ENCODE data around the gene HECTD3. TPM values are rescaled to one million over a fixed set of nuclear protein-coding genes. Genes with fewer than 3 reads are reported as not detected.

The HECTD3 gene
- total and polyA plus RNA-seq, 9 of the 15 experiments (the other 6 are each of a cell fraction or from before 2014, with no cell fraction given), result 6.3 to 50.8 (median 18.9) TPM

- TF ChIP-seq, protein P1, sequence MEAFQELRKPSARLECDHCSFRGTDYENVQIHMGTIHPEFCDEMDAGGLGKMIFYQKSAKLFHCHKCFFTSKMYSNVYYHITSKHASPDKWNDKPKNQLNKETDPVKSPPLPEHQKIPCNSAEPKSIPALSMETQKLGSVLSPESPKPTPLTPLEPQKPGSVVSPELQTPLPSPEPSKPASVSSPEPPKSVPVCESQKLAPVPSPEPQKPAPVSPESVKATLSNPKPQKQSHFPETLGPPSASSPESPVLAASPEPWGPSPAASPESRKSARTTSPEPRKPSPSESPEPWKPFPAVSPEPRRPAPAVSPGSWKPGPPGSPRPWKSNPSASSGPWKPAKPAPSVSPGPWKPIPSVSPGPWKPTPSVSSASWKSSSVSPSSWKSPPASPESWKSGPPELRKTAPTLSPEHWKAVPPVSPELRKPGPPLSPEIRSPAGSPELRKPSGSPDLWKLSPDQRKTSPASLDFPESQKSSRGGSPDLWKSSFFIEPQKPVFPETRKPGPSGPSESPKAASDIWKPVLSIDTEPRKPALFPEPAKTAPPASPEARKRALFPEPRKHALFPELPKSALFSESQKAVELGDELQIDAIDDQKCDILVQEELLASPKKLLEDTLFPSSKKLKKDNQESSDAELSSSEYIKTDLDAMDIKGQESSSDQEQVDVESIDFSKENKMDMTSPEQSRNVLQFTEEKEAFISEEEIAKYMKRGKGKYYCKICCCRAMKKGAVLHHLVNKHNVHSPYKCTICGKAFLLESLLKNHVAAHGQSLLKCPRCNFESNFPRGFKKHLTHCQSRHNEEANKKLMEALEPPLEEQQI (IDR thresholded peaks at IDR 0.05), result no peak
- TF ChIP-seq STAG1 (CRISPR knock-in tag; IDR thresholded peaks at IDR 0.05; ENCODE audit: borderline replicate concordance), result no peak
- TF ChIP-seq ADNP (tag; IDR thresholded peaks at IDR 0.05), result no peak
- TF ChIP-seq PHF21A (IDR thresholded peaks at IDR 0.05; ENCODE audit: borderline replicate concordance, low read depth), result no peak
- TF ChIP-seq, protein P2, sequence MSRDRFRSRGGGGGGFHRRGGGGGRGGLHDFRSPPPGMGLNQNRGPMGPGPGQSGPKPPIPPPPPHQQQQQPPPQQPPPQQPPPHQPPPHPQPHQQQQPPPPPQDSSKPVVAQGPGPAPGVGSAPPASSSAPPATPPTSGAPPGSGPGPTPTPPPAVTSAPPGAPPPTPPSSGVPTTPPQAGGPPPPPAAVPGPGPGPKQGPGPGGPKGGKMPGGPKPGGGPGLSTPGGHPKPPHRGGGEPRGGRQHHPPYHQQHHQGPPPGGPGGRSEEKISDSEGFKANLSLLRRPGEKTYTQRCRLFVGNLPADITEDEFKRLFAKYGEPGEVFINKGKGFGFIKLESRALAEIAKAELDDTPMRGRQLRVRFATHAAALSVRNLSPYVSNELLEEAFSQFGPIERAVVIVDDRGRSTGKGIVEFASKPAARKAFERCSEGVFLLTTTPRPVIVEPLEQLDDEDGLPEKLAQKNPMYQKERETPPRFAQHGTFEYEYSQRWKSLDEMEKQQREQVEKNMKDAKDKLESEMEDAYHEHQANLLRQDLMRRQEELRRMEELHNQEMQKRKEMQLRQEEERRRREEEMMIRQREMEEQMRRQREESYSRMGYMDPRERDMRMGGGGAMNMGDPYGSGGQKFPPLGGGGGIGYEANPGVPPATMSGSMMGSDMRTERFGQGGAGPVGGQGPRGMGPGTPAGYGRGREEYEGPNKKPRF (IDR thresholded peaks at IDR 0.05; ENCODE audit: low read depth, low read length), result no peak
- peak; percentile 37; the same call in 1 of the 2 replicates for TF ChIP-seq HDAC2 (IDR thresholded peaks at IDR 0.05)
- TF ChIP-seq SETDB1 (IDR thresholded peaks at IDR 0.05; ENCODE audit: low read length), result no peak
- no peak; the same call in 1 of the 2 replicates for TF ChIP-seq PML (IDR thresholded peaks at IDR 0.05; ENCODE audit: low read length)
- TF ChIP-seq ZNF707 (CRISPR knock-in tag; conservative IDR thresholded peaks at IDR 0.05), result no peak
- no peak for TF ChIP-seq ZNF644 (tag; IDR thresholded peaks at IDR 0.05; ENCODE audit: low read depth)
- TF ChIP-seq, protein P3, sequence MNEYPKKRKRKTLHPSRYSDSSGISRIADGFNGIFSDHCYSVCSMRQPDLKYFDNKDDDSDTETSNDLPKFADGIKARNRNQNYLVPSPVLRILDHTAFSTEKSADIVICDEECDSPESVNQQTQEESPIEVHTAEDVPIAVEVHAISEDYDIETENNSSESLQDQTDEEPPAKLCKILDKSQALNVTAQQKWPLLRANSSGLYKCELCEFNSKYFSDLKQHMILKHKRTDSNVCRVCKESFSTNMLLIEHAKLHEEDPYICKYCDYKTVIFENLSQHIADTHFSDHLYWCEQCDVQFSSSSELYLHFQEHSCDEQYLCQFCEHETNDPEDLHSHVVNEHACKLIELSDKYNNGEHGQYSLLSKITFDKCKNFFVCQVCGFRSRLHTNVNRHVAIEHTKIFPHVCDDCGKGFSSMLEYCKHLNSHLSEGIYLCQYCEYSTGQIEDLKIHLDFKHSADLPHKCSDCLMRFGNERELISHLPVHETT (CRISPR knock-in tag; conservative IDR thresholded peaks at IDR 0.05 in 1 of 2, IDR thresholded peaks at IDR 0.05 in 1 of 2), result no peak
- TF ChIP-seq CHD1 (IDR thresholded peaks at IDR 0.05; ENCODE audit: low read length), result no peak
- no peak for TF ChIP-seq MEF2A (IDR thresholded peaks at IDR 0.05; ENCODE audit: control insufficient read depth, low read depth, low read length)
- 0 out of 4 replicates have a peak, but pooled peaks of 1 of the 2 experiments have one; percentile 9 for TF ChIP-seq TRIM24 (IDR thresholded peaks at IDR 0.05)
- no peak for TF ChIP-seq HOMEZ (CRISPR knock-in tag; IDR thresholded peaks at IDR 0.05)
These were observed at the start of gene HECTD3 (continued) for GRCh38 chr1:45010855-45011811.
